ENCODE data around the gene SWSAP1.

SWSAP1 gene

DNA sequence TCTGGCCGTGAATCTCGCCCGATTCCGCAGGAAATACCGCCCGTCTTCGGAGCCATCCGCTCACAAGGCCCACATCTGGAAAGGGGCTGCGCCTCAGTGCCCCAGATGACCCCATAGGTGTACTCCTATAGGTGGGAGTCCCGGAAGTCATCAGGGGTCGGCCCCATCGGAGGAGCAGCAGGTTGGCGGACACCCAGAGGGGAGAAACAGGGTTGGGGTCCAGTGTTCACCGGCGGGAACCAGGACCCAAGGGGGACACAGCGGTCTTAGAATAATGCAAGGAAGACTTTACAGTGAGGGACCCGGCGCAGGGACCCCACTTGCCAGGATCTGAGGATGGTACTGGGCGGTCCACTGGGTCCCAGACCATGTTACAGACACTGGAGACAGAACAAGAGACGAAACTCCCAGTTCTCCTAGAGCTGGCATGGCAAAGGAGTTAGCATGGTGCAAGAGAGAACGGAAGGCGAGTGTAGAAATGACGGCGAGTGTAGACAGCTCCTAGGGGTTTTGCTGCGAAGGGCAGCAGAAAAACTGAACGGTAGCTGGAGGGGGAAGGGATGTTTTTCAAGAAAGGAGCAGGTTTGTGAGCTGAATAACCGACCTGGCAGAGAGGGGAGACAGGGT lies 48.8 kb downstream of the SWSAP1 start:
- Histone ChIP-seq H3K4me1 (ENCODE audit: control insufficient read depth in 1 of 2, insufficient read depth in 2 of 2, low read length in 2 of 2) (peaks cover 20 to 32% of the 10 kb centered on the region in 2 donors), H3K27me3 (ENCODE audit: control insufficient read depth in 1 of 2, insufficient read depth in 2 of 2, low read length in 2 of 2) (peaks cover 40 to 49% of the 10 kb centered on the region in 2 donors), H3K4me3 (ENCODE audit: low read depth in 1 of 2, low read length in 2 of 2) (no peak overlapping the region), H3K9ac (ENCODE audit: low read depth in 1 of 2, low read length in 2 of 2) (no peak overlapping the region), H3K9me3 (ENCODE audit: control insufficient read depth in 1 of 2, low read length in 2 of 2) (no peaks in the 10 kb centered on the region), H3K36me3 (ENCODE audit: control insufficient read depth in 1 of 2, insufficient read depth in 2 of 2, low read length in 2 of 2) (no peaks in the 10 kb centered on the region), H3K27ac (ENCODE audit: low read depth, low read length) (no peak overlapping the region)

- Histone ChIP-seq H3K27ac (ENCODE audit: low read depth, low read length) (no peak overlapping the region), H3K4me1 (ENCODE audit: control insufficient read depth in 1 of 2, insufficient read depth in 2 of 2, low read length in 2 of 2) (peaks cover 20 to 32% of the 10 kb centered on the region in 2 donors), H3K9me3 (ENCODE audit: control insufficient read depth in 1 of 2, low read length in 2 of 2) (no peaks in the 10 kb centered on the region)
These were observed 49.3 kb downstream of the SWSAP1 start for GRCh38 chr19:11423791-11424181.

More at GRCh38 chr19:11423791-11424181, 49.3 kb downstream of the SWSAP1 start:
- Histone ChIP-seq H3K9ac (ENCODE audit: low read depth in 1 of 2, low read length in 2 of 2) (no peak overlapping the region), H3K4me3 (ENCODE audit: low read depth in 1 of 2, low read length in 2 of 2) (no peak overlapping the region), H3K36me3 (ENCODE audit: control insufficient read depth in 1 of 2, insufficient read depth in 2 of 2, low read length in 2 of 2) (no peaks in the 10 kb centered on the region), H3K27me3 (ENCODE audit: control insufficient read depth in 1 of 2, insufficient read depth in 2 of 2, low read length in 2 of 2) (peaks cover 34 to 44% of the 10 kb centered on the region in 2 donors)

Data from duodenal mucosa (tissue), 2 donors.